KMS-11 (cell line): ENCODE results near the gene APOL2.
"Not testable (repeated sequence)": the region's sequence is repeated elsewhere in the genome, so short reads cannot be mapped to it uniquely, and the experiment has no call there.

Experiments used
- H2AFZ ChIP-seq: fragments of 200-600 bp; sonication (generic); 2 replicates; pipeline ENCODE4 v1.6.1; 2016; ENCODE audit warnings: antibody characterized with exemption, mixed run types, low read depth
- H3K27ac ChIP-seq: fragments of 200-600 bp; sonication (generic); 2 replicates; pipeline ENCODE4 v1.6.1; 2016; ENCODE audit warnings: mild to moderate bottlenecking, mixed run types
- H3K27me3 ChIP-seq: fragments of 200-600 bp; sonication (generic); 2 replicates; pipeline ENCODE4 v1.6.1; 2017; ENCODE audit warnings: mild to moderate bottlenecking, low read depth, mixed run types, moderate library complexity; ENCODE audit not compliant: insufficient read depth
- H3K36me3 ChIP-seq: fragments of 200-600 bp; sonication (generic); 2 replicates; pipeline ENCODE4 v1.6.1; 2017; ENCODE audit warnings: mild to moderate bottlenecking, mixed run types; ENCODE audit not compliant: insufficient read depth
- H3K4me1 ChIP-seq: fragments of 200-600 bp; sonication (generic); 2 replicates; pipeline ENCODE4 v1.6.1; 2016; ENCODE audit warnings: mild to moderate bottlenecking, low read depth, mixed run types; ENCODE audit not compliant: poor library complexity, severe bottlenecking
- H3K4me2 ChIP-seq: fragments of 200-600 bp; sonication (generic); 2 replicates; pipeline ENCODE4 v1.7.0; 2016; ENCODE audit warnings: mild to moderate bottlenecking, mixed run types
- H3K4me3 ChIP-seq: fragments of 200-600 bp; sonication (generic); IDR thresholded peaks from 2 replicates; pipeline ENCODE4 v1.6.1; 2017; ENCODE audit warnings: low read depth, low read length, mixed read lengths; ENCODE audit not compliant: insufficient read depth
- H3K79me2 ChIP-seq: fragments of 200-600 bp; sonication (generic); 2 replicates; pipeline ENCODE4 v1.6.1; 2016; ENCODE audit warnings: low read depth, mixed run types; ENCODE audit not compliant: insufficient read depth
- H3K9ac ChIP-seq: fragments of 200-600 bp; sonication (generic); 2 replicates; pipeline ENCODE4 v1.6.1; 2016; ENCODE audit warnings: mild to moderate bottlenecking, mixed run types
- H4K20me1 ChIP-seq: fragments of 200-600 bp; sonication (generic); 2 replicates; pipeline ENCODE4 v1.6.1; 2016; ENCODE audit warnings: mild to moderate bottlenecking, mixed run types; ENCODE audit not compliant: insufficient read depth
- TF ChIP-seq, protein P1 (sequence below): fragments of 200-600 bp; sonication (generic); conservative IDR thresholded peaks from 2 replicates; pipeline ENCODE4 v1.6.1; 2017; ENCODE audit warnings: low read depth, mild to moderate bottlenecking, antibody characterized with exemption, low read length, moderate library complexity, mixed read lengths

Gene APOL2

GRCh38 chr22:36208914-36209313 is 30.4 kb downstream of the APOL2 start:
- Histone ChIP-seq H3K79me2 (no peaks in the 10 kb centered on the region), H2AFZ (no peak overlapping the region), H3K4me1 (peaks cover 20% of the 10 kb centered on the region), H3K36me3 (no peaks in the 10 kb centered on the region), H3K4me2 (no peak overlapping the region), H4K20me1 (no peaks in the 10 kb centered on the region), H3K27ac (no peak overlapping the region), H3K27me3 (no peaks in the 10 kb centered on the region), H3K4me3 (no peak overlapping the region), H3K9ac (no peak overlapping the region)
- TF ChIP-seq, protein P1, sequence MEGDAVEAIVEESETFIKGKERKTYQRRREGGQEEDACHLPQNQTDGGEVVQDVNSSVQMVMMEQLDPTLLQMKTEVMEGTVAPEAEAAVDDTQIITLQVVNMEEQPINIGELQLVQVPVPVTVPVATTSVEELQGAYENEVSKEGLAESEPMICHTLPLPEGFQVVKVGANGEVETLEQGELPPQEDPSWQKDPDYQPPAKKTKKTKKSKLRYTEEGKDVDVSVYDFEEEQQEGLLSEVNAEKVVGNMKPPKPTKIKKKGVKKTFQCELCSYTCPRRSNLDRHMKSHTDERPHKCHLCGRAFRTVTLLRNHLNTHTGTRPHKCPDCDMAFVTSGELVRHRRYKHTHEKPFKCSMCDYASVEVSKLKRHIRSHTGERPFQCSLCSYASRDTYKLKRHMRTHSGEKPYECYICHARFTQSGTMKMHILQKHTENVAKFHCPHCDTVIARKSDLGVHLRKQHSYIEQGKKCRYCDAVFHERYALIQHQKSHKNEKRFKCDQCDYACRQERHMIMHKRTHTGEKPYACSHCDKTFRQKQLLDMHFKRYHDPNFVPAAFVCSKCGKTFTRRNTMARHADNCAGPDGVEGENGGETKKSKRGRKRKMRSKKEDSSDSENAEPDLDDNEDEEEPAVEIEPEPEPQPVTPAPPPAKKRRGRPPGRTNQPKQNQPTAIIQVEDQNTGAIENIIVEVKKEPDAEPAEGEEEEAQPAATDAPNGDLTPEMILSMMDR: no peak

GRCh38 chr22:36208162-36208765 is 31.1 kb downstream of the APOL2 start:
- Histone ChIP-seq H3K4me1 (peaks cover 20% of the 10 kb centered on the region), H3K4me3 (no peak overlapping the region), H3K27ac (no peak overlapping the region), H3K9ac (no peak overlapping the region), H2AFZ (no peak overlapping the region), H3K27me3 (no peaks in the 10 kb centered on the region), H3K79me2 (no peaks in the 10 kb centered on the region), H3K4me2 (no peak overlapping the region), H4K20me1 (no peaks in the 10 kb centered on the region), H3K36me3 (no peaks in the 10 kb centered on the region)
- TF ChIP-seq, protein P1: no peak

- TF ChIP-seq, protein P1: no peak
- Histone ChIP-seq H3K79me2 (no peaks in the 10 kb centered on the region), H4K20me1 (no peaks in the 10 kb centered on the region), H3K4me2 (no peak overlapping the region), H3K27me3 (no peaks in the 10 kb centered on the region), H3K9ac (no peak overlapping the region), H3K36me3 (no peaks in the 10 kb centered on the region), H3K27ac (no peak overlapping the region), H3K4me3 (no peak overlapping the region), H2AFZ (no peak overlapping the region), H3K4me1 (peaks cover 20% of the 10 kb centered on the region)
Measured at GRCh38 chr22:36206255-36206654, 33.1 kb downstream of the APOL2 start.

DNA sequence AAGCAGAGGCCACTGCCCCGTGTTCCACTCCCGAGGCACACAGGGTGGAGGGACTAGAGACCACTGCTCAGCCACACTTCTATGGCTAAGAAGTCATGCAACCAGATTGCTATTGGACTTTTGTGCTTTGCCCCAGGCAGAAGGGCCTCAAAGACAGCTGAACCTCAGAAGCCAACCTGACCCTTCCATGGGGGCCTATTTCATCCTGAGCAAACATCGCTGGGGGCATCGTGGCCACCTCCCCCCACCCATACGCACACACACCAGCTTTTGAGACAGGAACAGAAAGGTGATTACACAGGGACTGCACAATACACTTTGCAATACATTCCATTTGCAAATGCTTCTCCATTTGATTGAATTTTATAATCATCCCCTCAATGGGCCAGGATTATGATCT is 33.8 kb downstream of the APOL2 start:
- not testable (repeated sequence) for H2AFZ ChIP-seq, H3K4me3 ChIP-seq, H3K79me2 ChIP-seq, H4K20me1 ChIP-seq, H3K9ac ChIP-seq, H3K27me3 ChIP-seq, H3K4me2 ChIP-seq, H3K36me3 ChIP-seq, H3K27ac ChIP-seq
- H3K4me1 ChIP-seq: peaks cover 20% of the 10 kb centered on the region

DNA sequence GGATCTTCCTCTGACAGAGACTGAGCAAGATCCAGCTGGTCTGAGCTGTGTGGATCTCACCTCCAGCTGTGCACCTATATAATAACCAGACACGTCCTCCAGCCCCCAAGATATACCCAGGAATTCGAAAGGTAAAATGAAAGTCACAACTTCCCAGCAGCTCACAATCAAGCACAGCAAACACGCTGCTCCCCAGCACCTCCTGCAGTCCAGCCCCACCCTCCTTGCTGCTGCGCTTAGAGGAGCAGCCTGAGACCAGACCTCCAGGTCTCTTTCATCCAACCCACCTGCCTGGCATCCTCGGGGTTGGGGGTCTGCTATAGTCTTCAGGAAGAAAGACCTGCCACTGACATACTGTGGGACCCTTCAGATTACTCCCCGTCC is 34.7 kb downstream of the APOL2 start:
- Histone ChIP-seq H3K4me3 (no peak overlapping the region), H3K4me1 (peaks cover 20% of the 10 kb centered on the region), H2AFZ (no peak overlapping the region), H3K36me3 (no peaks in the 10 kb centered on the region), H3K27ac (no peak overlapping the region), H3K27me3 (no peaks in the 10 kb centered on the region), H3K4me2 (no peak overlapping the region), H4K20me1 (no peaks in the 10 kb centered on the region), H3K79me2 (no peaks in the 10 kb centered on the region), H3K9ac (no peak overlapping the region)
- TF ChIP-seq, protein P1: no peak
